GM12872 (cell line): ENCODE measurements around the gene MATN1.

Source experiments
- TF ChIP-seq, protein P1 (sequence below): IDR thresholded peaks from 3 replicates; pipeline ENCODE4 v1.5.1; 2011; ENCODE audit warnings: low read depth, mild to moderate bottlenecking, low read length, moderate library complexity; ENCODE audit not compliant: insufficient read depth

The MATN1 gene, protein sequence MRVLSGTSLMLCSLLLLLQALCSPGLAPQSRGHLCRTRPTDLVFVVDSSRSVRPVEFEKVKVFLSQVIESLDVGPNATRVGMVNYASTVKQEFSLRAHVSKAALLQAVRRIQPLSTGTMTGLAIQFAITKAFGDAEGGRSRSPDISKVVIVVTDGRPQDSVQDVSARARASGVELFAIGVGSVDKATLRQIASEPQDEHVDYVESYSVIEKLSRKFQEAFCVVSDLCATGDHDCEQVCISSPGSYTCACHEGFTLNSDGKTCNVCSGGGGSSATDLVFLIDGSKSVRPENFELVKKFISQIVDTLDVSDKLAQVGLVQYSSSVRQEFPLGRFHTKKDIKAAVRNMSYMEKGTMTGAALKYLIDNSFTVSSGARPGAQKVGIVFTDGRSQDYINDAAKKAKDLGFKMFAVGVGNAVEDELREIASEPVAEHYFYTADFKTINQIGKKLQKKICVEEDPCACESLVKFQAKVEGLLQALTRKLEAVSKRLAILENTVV

DNA sequence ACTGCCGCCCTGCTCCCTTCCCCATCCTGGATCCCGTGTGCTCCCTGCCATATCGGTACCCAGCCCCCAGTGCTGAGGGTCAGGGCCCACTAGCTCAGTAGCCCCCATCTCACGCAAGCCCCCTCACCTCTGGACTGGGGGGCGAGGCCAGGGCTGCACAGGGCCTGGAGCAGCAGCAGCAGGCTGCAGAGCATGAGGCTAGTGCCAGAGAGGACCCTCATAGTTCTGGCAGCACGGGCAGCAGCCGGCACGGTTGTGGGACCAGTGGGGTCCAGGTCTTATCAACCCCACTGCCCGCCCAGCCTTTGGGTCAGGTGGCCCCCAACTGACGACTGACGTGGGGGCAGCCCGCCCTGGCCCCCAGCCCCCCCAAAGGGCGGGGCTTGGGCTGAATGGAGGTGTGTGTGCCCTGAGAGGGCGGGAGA, at the start of gene MATN1:
MATN1 (minus strand) TSS at position 255 of the 425 bp plus-strand sequence; CDS start at position 221, 34 bp downstream.
- TF ChIP-seq, protein P1, sequence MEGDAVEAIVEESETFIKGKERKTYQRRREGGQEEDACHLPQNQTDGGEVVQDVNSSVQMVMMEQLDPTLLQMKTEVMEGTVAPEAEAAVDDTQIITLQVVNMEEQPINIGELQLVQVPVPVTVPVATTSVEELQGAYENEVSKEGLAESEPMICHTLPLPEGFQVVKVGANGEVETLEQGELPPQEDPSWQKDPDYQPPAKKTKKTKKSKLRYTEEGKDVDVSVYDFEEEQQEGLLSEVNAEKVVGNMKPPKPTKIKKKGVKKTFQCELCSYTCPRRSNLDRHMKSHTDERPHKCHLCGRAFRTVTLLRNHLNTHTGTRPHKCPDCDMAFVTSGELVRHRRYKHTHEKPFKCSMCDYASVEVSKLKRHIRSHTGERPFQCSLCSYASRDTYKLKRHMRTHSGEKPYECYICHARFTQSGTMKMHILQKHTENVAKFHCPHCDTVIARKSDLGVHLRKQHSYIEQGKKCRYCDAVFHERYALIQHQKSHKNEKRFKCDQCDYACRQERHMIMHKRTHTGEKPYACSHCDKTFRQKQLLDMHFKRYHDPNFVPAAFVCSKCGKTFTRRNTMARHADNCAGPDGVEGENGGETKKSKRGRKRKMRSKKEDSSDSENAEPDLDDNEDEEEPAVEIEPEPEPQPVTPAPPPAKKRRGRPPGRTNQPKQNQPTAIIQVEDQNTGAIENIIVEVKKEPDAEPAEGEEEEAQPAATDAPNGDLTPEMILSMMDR, result no peak

DNA sequence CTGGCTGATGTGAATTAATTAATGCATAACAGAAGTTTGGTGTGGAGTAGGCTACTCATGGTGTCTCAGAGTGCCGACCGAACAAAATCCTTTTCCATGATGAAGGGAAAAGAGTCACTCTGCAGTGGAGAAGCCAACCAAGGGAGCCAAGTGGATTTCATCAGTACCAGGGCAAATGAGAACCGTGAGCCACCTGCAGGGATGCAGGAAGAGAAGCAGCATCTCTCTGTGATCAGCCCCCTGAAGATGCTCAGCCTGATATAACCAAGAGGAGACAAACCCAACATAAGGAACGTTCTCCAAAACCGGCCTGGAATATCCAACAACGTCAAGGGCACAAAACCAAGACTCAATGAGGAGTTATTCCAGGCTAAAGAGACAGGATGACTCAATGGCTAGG, 47.6 kb upstream of the MATN1 start:
- TF ChIP-seq, protein P1, result no peak

DNA sequence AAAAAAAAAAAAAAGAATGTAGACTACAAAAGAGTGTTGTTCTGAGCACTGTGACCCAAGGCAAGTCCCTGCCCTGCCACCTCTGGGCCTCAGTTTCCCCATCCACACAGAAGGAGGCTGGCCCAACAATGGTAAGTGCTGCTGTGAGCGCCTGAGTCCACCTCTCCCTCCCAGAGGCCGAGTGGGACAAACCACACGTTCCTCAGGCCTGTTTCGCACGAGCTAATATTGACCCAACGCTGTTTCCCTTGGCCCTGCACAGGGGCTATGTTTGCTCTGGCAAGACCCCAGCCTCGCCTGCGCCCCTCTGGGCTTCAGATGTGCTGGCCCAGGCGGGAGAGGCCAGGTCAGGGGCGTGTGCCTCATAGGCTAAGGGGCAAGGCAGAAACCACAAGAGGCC, 46.8 kb upstream of the MATN1 start:
- TF ChIP-seq, protein P1, result no peak

DNA sequence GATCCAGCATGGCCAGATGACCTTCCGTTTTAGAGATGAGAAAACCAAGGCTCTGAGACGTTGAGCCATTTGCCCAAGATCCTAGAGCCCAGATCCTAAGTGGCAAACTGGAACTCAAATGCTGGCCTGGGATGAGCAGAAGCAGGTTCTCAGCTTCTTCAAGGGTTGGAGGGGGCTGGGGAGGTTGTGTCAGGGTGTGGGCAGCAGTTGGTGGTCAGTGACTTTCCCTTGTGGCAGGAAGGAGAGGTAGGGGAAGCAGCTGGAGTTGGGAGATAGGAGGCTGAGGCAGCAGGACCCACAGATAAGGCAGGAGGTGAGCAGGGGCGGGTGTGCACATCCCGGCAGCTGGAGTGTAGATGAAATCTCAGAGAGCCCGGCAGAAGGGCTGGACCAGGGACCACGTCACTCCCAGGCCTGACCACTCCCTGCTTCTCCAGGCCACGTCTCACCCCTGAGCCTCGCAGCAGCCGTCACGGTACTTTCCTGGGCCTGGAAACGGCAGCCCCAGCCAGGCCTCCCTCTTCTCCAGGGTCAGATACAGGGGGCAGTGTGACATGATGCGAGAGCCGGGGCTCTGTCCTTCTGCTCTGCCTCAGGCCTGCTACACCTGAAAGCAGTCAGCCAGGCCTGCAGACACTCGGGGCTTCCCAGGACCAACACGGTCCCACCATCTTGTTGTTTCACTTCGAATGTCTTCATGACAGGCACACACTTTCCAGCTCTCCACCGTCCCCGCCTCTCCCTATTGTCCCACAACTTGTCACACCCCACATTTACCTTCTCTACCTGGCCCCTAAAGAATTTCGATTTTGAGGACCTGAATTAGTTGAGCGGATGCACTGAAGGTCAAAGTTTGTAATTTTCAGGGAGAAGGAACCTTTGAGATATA, 45.7 kb upstream of the MATN1 start:
- TF ChIP-seq, protein P1, result no peak

DNA sequence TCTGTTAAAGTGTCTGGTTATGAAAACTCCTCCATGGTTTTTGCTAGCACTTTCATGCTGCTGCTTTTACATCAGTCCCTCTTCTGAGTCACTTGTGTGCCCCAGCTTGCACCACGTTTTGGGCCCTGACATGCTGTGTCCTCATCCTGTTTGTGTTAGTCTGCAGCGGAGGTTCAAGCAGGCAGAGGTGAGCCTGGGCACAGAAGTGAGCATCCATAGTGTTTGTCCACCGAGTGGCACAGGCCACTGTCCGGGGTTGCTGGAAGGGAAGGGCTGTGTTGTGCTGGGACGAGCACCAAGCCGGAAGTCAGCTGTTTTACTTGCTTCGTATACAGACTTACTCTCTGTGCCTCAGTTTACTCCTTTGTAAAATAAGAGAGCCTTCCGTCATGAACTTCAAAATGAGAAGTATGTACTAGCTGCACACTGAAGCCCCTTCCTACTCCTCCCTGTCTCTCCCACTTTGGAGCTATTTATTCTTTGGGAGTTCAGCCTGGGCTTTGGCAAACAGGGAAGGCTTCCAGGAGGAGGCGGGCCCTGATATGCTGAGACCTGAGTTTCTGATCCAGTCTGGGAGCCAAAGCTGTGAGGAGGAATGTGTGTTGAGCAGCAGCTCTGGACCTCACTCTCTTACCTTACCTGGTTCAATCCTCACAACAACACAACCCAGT, 44.9 kb upstream of the MATN1 start:
- TF ChIP-seq, protein P1, result no peak

DNA sequence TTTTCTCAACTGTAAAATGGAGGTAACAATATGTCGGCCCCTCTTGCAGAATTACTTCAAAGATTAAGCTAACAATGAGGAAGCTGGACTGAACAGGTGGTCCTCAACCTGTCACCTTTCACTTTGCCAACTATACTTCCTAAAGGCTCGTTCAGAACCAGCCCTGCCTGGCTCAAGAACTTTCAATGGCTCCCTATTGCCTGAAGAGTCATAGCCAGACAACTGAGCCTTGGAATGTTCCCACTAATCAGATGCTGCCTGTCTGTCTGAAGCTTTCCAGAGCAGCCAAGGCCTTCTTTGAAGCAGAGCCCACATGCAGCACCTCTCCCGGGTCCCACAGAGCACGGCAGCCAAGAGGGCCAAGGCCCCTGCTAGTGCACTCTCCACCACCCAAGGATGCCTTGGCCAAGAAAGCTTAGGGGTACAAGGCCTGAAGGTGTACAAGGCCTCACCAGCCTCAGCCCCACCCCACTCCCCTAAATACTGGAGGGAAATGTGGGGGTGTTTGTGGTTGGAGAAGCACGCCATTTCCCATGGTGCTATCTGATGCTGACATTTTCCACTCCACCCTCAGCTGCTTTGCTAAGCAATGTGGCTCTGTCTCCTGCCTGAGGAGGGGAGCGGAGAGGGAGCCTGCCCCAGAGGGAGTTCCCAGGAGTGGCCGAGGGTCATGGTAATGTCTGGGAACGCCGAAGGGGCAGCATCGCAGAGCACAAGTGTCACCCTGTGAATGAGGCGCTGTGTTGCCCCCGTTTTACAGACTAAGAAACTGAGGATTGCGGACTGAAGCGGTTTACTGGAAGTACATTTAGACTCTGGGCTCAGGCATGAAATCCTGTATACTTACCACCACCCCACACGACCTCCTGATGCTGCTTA, 42.4 kb upstream of the MATN1 start:
- TF ChIP-seq, protein P1, result no peak
